Stimulated activated CD8-positive, alpha-beta memory T cell treated with anti-CD3 and anti-CD28 coated beads, Interleukin-12 subunit alpha, Interleukin-12 subunit beta, amount 100 ng/mL, for 4 hours (primary cell): Measurements from ENCODE around the gene EDIL3.
"Not testable (repeated sequence)": the region's sequence is repeated elsewhere in the genome, so short reads cannot be mapped to it uniquely, and the experiment has no call there.

Experiments
- DNase-seq: peaks from one replicate; pipeline ENCODE4 v3.0.0-alpha.2; 2020; ENCODE audit warnings: low read depth

Gene EDIL3

GRCh38 chr5:84298628-84299027 is 86.1 kb downstream of the EDIL3 start:
- DNase-seq, result no peak

- not testable (repeated sequence) for DNase-seq
Observed at GRCh38 chr5:84297641-84298040, 87.0 kb downstream of the EDIL3 start.

- no peak for DNase-seq
Observed at GRCh38 chr5:84292788-84293653, 91.7 kb downstream of the EDIL3 start.

GRCh38 chr5:84292000-84292642 is 92.6 kb downstream of the EDIL3 start:
- no peak for DNase-seq

- no peak for DNase-seq
Observed at GRCh38 chr5:84290673-84291072, 94.0 kb downstream of the EDIL3 start.

GRCh38 chr5:84290161-84290560 is 94.5 kb downstream of the EDIL3 start:
- DNase-seq, result no peak

- no peak for DNase-seq
Observed at GRCh38 chr5:84287951-84288350, 96.7 kb downstream of the EDIL3 start.

- DNase-seq, result no peak
Observed at GRCh38 chr5:84286662-84287061, 98.0 kb downstream of the EDIL3 start.

- DNase-seq, result no peak
Observed at GRCh38 chr5:84285641-84286637, 98.7 kb downstream of the EDIL3 start.

GRCh38 chr5:84281383-84281782 is 103.3 kb downstream of the EDIL3 start:
- DNase-seq, result no peak

GRCh38 chr5:84279234-84279633 is 105.4 kb downstream of the EDIL3 start:
- no peak for DNase-seq

- DNase-seq, result no peak
Observed at GRCh38 chr5:84275609-84276008, 109.1 kb downstream of the EDIL3 start.

- no peak for DNase-seq
Observed at GRCh38 chr5:84274585-84275468, 109.9 kb downstream of the EDIL3 start.

- no peak for DNase-seq
Observed at GRCh38 chr5:84273517-84273883, 111.2 kb downstream of the EDIL3 start.

- no peak for DNase-seq
Observed at GRCh38 chr5:84272771-84273516, 111.7 kb downstream of the EDIL3 start.

- no peak for DNase-seq
Observed at GRCh38 chr5:84265739-84266550, 118.7 kb downstream of the EDIL3 start.

- no peak for DNase-seq
Observed at GRCh38 chr5:84265130-84265529, 119.5 kb downstream of the EDIL3 start.

- DNase-seq, result no peak
Observed at GRCh38 chr5:84260939-84261338, 123.7 kb downstream of the EDIL3 start.

- no peak for DNase-seq
Observed at GRCh38 chr5:84260140-84260539, 124.5 kb downstream of the EDIL3 start.
